CD4-positive, alpha-beta T cell treated with Interleukin-12 subunit alpha and Interleukin-12 subunit beta, for 1 hour (primary cell): ENCODE measurements around the gene SYT2.

Source experiments
- DNase-seq: peaks from one replicate; pipeline ENCODE4 v3.0.0-alpha.2; 2020

Gene SYT2

GRCh38 chr1:202703191-202703590 lies 7.1 kb downstream of the SYT2 start:
- DNase-seq: no peak

GRCh38 chr1:202702088-202702487 lies 8.2 kb downstream of the SYT2 start:
- DNase-seq: no peak

GRCh38 chr1:202701200-202701599 lies 9.1 kb downstream of the SYT2 start:
- no peak for DNase-seq

GRCh38 chr1:202700061-202700460 lies 10.2 kb downstream of the SYT2 start:
- DNase-seq: no peak

- no peak for DNase-seq
Measured at GRCh38 chr1:202698276-202698675, 12.0 kb downstream of the SYT2 start.

GRCh38 chr1:202697038-202697437 lies 13.2 kb downstream of the SYT2 start:
- no peak for DNase-seq

GRCh38 chr1:202694314-202694713 lies 15.9 kb downstream of the SYT2 start:
- no peak for DNase-seq

GRCh38 chr1:202692959-202693555 lies 17.2 kb downstream of the SYT2 start:
- peak; percentile 57 for DNase-seq

GRCh38 chr1:202691816-202692215 lies 18.4 kb downstream of the SYT2 start:
- DNase-seq: no peak

- no peak for DNase-seq
Measured at GRCh38 chr1:202689493-202690342, 20.5 kb downstream of the SYT2 start.

GRCh38 chr1:202689082-202689481 lies 21.2 kb downstream of the SYT2 start:
- no peak for DNase-seq

GRCh38 chr1:202688401-202688800 lies 21.9 kb downstream of the SYT2 start:
- no peak for DNase-seq

GRCh38 chr1:202687798-202688197 lies 22.5 kb downstream of the SYT2 start:
- no peak for DNase-seq

- DNase-seq: no peak
Measured at GRCh38 chr1:202687370-202687769, 22.9 kb downstream of the SYT2 start.

- no peak for DNase-seq
Measured at GRCh38 chr1:202685641-202686040, 24.6 kb downstream of the SYT2 start.

GRCh38 chr1:202684716-202685115 lies 25.5 kb downstream of the SYT2 start:
- no peak for DNase-seq

- no peak for DNase-seq
Measured at GRCh38 chr1:202683029-202683428, 27.2 kb downstream of the SYT2 start.

GRCh38 chr1:202682477-202682876 lies 27.8 kb downstream of the SYT2 start:
- no peak for DNase-seq

- DNase-seq: no peak
Measured at GRCh38 chr1:202681736-202682420, 28.4 kb downstream of the SYT2 start.

- no peak for DNase-seq
Measured at GRCh38 chr1:202680586-202681352, 29.5 kb downstream of the SYT2 start.

- no peak for DNase-seq
Measured at GRCh38 chr1:202679406-202680177, 30.7 kb downstream of the SYT2 start.

- DNase-seq: no peak
Measured at GRCh38 chr1:202677433-202677832, 32.8 kb downstream of the SYT2 start.
